Head of caudate nucleus (tissue), 42 donors: Measurements from ENCODE around the gene CHDH.
A peak's percentile ranks its signal among the peaks of the same experiment; 100 is the strongest.

Experiments
- DNase-seq, 42 donors: peaks; one replicate each; pipeline versions ENCODE4 v3.0.0 to v3.0.0-alpha.2; 2020 to 2021; ENCODE audit warnings: mixed read lengths in 7 of 42
- intact Hi-C: fragments of 100-400 bp; cut with DNase I; formaldehyde crosslinking; loops from one replicate; pipeline ENCODE4 v1.15.0; 2022

CHDH gene

GRCh38 chr3:53833053-53833645, 13.1 kb downstream of the CHDH start:
- peak in 1 of 42 donors; percentile 5 for DNase-seq
- intact Hi-C loops = no loop called here

DNA sequence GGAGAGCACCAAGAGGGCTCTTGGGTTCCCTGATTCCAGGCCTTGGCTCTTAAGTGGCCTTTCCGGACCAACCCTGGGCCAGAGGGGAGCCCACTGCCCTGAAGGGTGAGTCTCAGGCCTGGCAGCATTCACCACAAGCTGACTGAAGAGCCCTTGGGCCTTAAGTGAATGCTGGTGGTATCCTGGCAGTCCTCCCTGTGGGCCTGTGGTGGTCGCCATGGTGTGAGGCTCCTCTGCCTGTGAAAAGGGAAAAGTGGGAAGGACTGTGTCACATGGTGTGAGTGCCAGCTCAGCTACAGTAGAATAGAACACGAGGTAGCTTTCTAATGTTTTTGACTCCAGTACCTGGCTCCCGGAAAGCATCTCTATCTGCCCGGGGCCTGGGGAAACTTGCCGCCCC, 15.3 kb downstream of the CHDH start:
- DNase-seq = peak in 2 of 42 donors; percentile 3 to 6
- intact Hi-C loops = no loop called here

DNA sequence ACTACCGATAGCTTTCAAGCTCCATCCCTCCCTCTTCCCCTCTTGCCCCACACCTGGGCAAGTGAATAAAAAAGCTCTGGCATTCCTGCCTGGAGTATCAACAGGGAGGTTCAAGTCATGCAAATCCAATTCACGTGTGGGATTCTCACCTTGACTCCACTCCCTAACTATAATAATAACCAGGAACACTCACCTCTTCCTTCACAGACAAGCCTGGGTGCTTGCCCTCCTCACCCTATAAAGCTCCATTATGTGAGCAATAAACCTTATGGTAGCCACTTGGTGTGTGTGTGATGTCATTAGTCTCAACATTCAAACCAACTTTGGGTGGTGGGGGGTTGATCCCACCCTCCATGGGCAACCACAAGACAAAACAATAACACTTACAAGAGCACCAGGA, 16.6 kb downstream of the CHDH start:
- DNase-seq = no peak
- intact Hi-C loops = no loop called here

- no peak for DNase-seq
- intact Hi-C loops = no loop called here
Measured at GRCh38 chr3:53828581-53828980, 17.6 kb downstream of the CHDH start.

DNA sequence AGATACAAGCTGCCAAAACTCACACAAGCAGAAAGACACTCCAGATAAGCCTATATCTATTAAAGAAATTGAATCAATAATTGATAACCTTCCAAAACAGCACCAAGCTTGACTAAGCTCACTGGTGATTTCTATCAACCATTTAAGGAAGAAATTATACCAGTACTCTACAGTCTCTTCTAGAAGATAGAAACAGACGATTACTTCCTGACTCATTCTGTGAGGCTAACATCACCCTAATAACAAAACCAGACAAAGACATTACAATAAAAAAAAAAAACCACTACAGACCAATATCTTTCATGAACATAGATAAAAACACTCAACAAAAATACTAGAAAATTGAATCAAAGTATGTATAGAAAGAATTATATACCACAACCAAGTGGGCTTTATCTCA, 20.2 kb downstream of the CHDH start:
- DNase-seq = no peak
- intact Hi-C loops = no loop called here

GRCh38 chr3:53824795-53825194, 21.4 kb downstream of the CHDH start:
- DNase-seq = peak in 7 of 42 donors; percentile 5 to 28 (median 9)
- intact Hi-C loops = no loop called here

GRCh38 chr3:53823956-53824657, 22.1 kb downstream of the CHDH start:
- peak in 9 of 42 donors; percentile 1 to 25 (median 7) for DNase-seq
- intact Hi-C loops = no loop called here

DNA sequence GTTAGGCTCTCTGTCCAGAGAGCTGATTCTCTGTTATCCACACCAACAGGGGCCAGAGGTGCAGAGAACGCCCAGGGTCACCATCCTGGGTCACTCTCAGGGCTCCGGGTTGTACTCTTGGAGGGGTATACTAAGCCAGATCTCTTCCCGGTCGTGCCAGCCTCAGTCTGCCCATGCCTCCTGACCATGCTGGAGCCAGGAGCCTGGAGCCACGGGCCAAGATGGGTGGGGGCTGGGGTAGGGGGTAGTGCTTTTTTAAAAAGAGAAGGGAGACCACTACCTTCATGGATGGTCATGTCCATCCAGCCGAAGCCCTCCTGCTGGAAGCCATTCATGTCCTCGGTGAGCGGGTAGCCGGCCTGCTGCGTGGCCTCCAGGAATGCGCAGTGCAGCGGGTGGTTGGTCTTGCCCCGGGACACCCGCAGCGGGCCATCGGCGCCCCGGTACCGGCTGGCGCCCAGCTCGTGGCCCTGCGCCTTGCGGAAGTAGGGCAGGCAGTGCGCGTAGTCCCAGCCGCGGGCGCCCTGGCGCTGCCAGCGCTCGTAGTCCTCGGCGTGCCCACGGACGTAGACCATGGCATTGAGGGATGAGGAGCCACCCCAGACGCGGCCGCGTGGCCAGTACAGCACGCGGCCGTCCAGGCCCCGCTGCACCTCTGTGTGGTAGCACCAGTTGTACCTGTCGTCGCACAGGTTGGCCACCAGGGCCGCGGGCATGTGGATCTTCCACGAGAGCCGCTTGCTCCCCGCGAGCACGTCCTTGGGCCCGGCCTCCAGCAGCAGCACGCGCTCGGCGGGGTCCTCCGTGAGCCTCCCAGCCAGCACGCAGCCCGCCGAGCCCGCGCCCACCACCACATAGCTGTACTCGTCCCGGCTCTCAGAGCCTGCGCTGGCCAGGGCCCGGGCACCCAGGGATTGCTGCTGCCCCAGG, 22.9 kb downstream of the CHDH start:
- intact Hi-C loops = no loop called here
- DNase-seq = peak in 11 of 42 donors; percentile 0 to 41 (median 10)

GRCh38 chr3:53822331-53822741, 23.9 kb downstream of the CHDH start:
- intact Hi-C loops = no loop called here
- peak in 10 of 42 donors; percentile 1 to 35 (median 12) for DNase-seq

- DNase-seq = peak in 11 of 42 donors; percentile 1 to 40 (median 9)
- intact Hi-C loops = no loop called here
Measured at GRCh38 chr3:53821631-53822121, 24.5 kb downstream of the CHDH start.

GRCh38 chr3:53820756-53821580, 25.3 kb downstream of the CHDH start:
- peak in 9 of 42 donors; percentile 2 to 31 (median 10) for DNase-seq
- intact Hi-C loops = no loop called here

GRCh38 chr3:53820084-53820483, 26.1 kb downstream of the CHDH start:
- intact Hi-C loops = no loop called here
- peak in 3 of 42 donors; percentile 3 to 20 (median 4) for DNase-seq

- intact Hi-C loops = no loop called here
- peak in 8 of 42 donors; percentile 2 to 34 (median 14) for DNase-seq
Measured at GRCh38 chr3:53819163-53819868, 26.9 kb downstream of the CHDH start.

DNA sequence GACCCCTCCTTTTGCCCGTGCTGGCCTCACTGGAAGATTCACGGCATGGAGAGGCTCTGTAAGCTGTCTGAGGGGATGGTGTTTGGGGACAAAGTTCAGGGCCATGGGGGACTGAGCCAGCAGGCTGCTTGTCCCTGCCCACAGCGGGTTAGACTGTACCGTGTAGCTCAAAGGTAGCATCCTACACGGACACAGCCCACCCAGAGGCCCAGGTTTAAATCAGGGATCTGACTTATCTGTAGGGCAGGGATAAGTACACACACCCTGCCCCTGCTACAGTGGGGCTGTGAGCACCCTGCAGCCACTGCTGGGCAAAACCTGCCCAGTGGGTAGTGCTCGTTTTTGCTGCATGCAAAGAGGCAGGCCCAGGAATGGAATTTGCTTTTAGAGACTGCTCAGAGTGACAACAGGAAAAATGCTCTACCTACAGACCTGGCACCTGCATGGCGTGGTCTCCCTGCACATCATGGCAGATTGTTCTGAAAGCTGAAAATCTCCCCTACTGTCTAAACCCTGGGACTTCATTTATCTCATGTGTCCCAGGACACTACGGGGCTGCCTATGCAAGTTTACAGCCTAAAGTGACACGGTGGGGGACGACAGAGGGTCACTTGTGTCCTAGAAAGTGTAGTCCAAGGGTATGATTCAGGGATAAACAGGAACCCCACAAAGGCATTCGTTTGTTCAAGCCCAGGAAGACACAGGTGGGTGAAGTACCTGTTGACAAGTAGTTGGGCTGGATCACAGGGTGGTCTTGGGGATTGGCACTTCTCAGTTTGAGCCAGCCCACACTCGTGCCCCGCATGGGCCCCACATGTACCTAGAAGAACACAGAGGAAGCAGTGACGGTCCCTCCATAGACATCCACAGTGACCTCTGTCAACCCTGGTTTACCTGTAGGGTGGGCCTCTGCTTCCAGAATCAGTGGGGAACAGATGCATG, 27.7 kb downstream of the CHDH start:
- intact Hi-C loops = no loop called here
- DNase-seq = peak in 5 of 42 donors; percentile 1 to 29 (median 8)

- DNase-seq = peak in 8 of 42 donors; percentile 1 to 35 (median 14)
Measured at GRCh38 chr3:53817809-53818208, 28.4 kb downstream of the CHDH start.

DNA sequence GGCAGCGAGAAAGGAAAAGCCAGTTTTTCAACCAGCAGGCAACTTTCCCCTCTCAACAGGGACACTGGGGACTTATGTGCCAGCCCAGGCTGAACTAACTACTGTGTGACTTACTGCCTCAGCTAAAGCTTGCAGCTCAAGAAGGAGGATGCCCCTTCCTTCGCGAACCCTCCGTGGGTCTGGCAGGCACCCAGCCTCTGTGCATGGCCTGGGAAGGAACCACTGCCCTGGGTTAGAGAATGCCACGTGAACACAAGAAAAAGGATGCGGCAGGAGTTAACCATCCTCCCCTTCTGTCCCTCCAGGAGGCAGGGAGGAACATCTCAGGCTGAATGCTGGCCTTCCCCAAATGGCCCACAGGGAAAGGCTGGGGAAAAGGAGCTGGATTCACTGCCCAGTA, 29.0 kb downstream of the CHDH start:
- peak in 5 of 42 donors; percentile 5 to 36 (median 23) for DNase-seq
- intact Hi-C loops = no loop called here

More at GRCh38 chr3:53817809-53818208, 28.4 kb downstream of the CHDH start:
- intact Hi-C loops = no loop called here

GRCh38 chr3:53816425-53816824, 29.8 kb downstream of the CHDH start:
- intact Hi-C loops = no loop called here
- DNase-seq = peak in 24 of 42 donors; percentile 11 to 72 (median 44)
